SK-N-SH (cell line): ENCODE results near the gene TOX2. TPM values are rescaled to one million over a fixed set of nuclear protein-coding genes. Genes with fewer than 3 reads are reported as not detected.

Experiments used
- CTCF ChIA-PET: fragments of 300-600, 350-600 bp; formaldehyde crosslinking; extraction: SDS; loops from one replicate; lab custom pipeline; 2021; lab: Yijun Ruan, JAX
- POLR2A ChIA-PET: fragments of 350-600 bp; sonication (Branson Sonifier 250); formaldehyde crosslinking; extraction: SDS; loops from one replicate; lab custom pipeline; 2020; ENCODE audit warnings: antibody characterized with exemption, inconsistent platforms; lab: Yijun Ruan, JAX
- DNase-seq: peaks from one replicate; pipeline ENCODE4 v3.0.0; 2012
- H2AFZ ChIP-seq: fragments of 200-600 bp; sonication (generic); 2 replicates; pipeline ENCODE4 v1.8.1; 2016; ENCODE audit warnings: antibody characterized with exemption, mild to moderate bottlenecking, low read depth
- H3F3A ChIP-seq: fragments of 200-600 bp; sonication (generic); replicated peaks from 2 replicates; pipeline ENCODE3; 2016; ENCODE audit warnings: antibody characterized with exemption, mild to moderate bottlenecking; ENCODE audit not compliant: insufficient read depth
- H3K27ac ChIP-seq, 2 experiments: fragments of 200-500 bp in 1 of 2; fragments of 200-600 bp in 1 of 2; sonication (Bioruptor generic) in 1 of 2; sonication (generic), shearing (Covaris generic) in 1 of 2; 2 replicates each; pipeline versions ENCODE4 v1.5.1 to v1.6.1; 2014 to 2016; ENCODE audit warnings: low read depth in 2 of 2, inconsistent platforms in 1 of 2, low read length in 1 of 2, mild to moderate bottlenecking in 1 of 2, mixed read lengths in 1 of 2
- H3K27me3 ChIP-seq: fragments of 200-600 bp; sonication (generic), shearing (Covaris generic); 2 replicates; pipeline ENCODE4 v1.6.1; 2016; ENCODE audit warnings: mixed run types; ENCODE audit not compliant: insufficient read depth
- H3K36me3 ChIP-seq, 2 experiments: fragments of 200-500 bp in 1 of 2; fragments of 200-600 bp in 1 of 2; sonication (Bioruptor generic) in 1 of 2; sonication (generic) in 1 of 2; replicated peaks in 1 of 2; 2 replicates each; pipeline versions ENCODE3 to v1.5.1; 2014 to 2016; ENCODE audit warnings: low read length in 1 of 2, mild to moderate bottlenecking in 1 of 2; ENCODE audit not compliant: insufficient read depth in 2 of 2, control insufficient read depth in 1 of 2
- H3K4me1 ChIP-seq, 2 experiments: fragments of 200-500 bp in 1 of 2; fragments of 200-600 bp in 1 of 2; sonication (Bioruptor generic) in 1 of 2; sonication (generic), shearing (Covaris generic) in 1 of 2; 2 replicates each; pipeline versions ENCODE4 v1.5.1 to v1.6.1; 2014 to 2016; ENCODE audit warnings: low read depth in 1 of 2, low read length in 1 of 2, mixed run types in 1 of 2; ENCODE audit not compliant: insufficient read depth in 2 of 2, control insufficient read depth in 1 of 2
- H3K4me2 ChIP-seq: fragments of 200-600 bp; sonication (generic), shearing (Covaris generic); 2 replicates; pipeline ENCODE4 v1.6.1; 2017; ENCODE audit warnings: mixed run types
- H3K4me3 ChIP-seq, 2 experiments: fragments of 200-500 bp in 1 of 2; fragments of 200-600 bp in 1 of 2; sonication (Bioruptor generic) in 1 of 2; sonication (generic), shearing (Covaris generic) in 1 of 2; 2 replicates each; pipeline versions ENCODE4 v1.5.1 to v1.8.1; 2014 to 2016; ENCODE audit warnings: low read depth in 2 of 2, inconsistent platforms in 1 of 2, low read length in 1 of 2, mild to moderate bottlenecking in 1 of 2, mixed read lengths in 1 of 2, moderate library complexity in 1 of 2
- H3K79me2 ChIP-seq: fragments of 200-600 bp; sonication (generic); 2 replicates; pipeline ENCODE4 v1.8.1; 2017; ENCODE audit warnings: mild to moderate bottlenecking; ENCODE audit not compliant: insufficient read depth
- H3K9ac ChIP-seq: fragments of 200-600 bp; sonication (generic); 2 replicates; pipeline ENCODE4 v1.6.1; 2017; ENCODE audit warnings: mixed run types
- H3K9me2 ChIP-seq: fragments of 200-600 bp; sonication (generic); 2 replicates; pipeline ENCODE4 v1.6.1; 2017; ENCODE audit warnings: mixed run types
- H3K9me3 ChIP-seq: fragments of 200-600 bp; sonication (generic); 2 replicates; pipeline ENCODE4 v1.6.1; 2017; ENCODE audit warnings: mixed run types, mild to moderate bottlenecking, moderate library complexity
- H4K20me1 ChIP-seq: fragments of 200-600 bp; sonication (generic); 2 replicates; pipeline ENCODE4 v1.6.1; 2017; ENCODE audit warnings: mild to moderate bottlenecking, mixed run types; ENCODE audit not compliant: insufficient read depth
- EP300 ChIP-seq, 2 experiments: IDR thresholded peaks; 2 replicates each; pipeline versions ENCODE4 v1.4.0 to v1.6.1; 2012; ENCODE audit warnings: borderline replicate concordance in 1 of 2, low read depth in 1 of 2, low read length in 1 of 2
- EZH2phosphoT487 ChIP-seq: fragments of 200-600 bp; sonication (generic); IDR thresholded peaks from 2 replicates; pipeline ENCODE4 v1.6.1; 2017; ENCODE audit warnings: low read depth, mixed run types, mild to moderate bottlenecking, antibody characterized with exemption, moderate library complexity, borderline replicate concordance
- GABPA ChIP-seq: IDR thresholded peaks from 2 replicates; pipeline ENCODE4 v1.4.0; 2012; ENCODE audit warnings: low read depth, mild to moderate bottlenecking
- JUND ChIP-seq: IDR thresholded peaks from 2 replicates; pipeline ENCODE4 v1.4.0; 2012
- MXI1 ChIP-seq: IDR thresholded peaks from 2 replicates; pipeline ENCODE4 v1.6.1; 2012; ENCODE audit warnings: mild to moderate bottlenecking, low read depth, low read length, improper control_type of control experiment
- NFIC ChIP-seq: IDR thresholded peaks from 2 replicates; pipeline ENCODE4 v1.4.0; 2012; ENCODE audit warnings: borderline replicate concordance
- NRF1 ChIP-seq: IDR thresholded peaks from 2 replicates; pipeline ENCODE4 v1.6.1; 2012; ENCODE audit warnings: low read depth, mild to moderate bottlenecking, low read length
- RAD21 ChIP-seq: IDR thresholded peaks from 2 replicates; pipeline ENCODE4 v1.6.1; 2012; ENCODE audit warnings: mild to moderate bottlenecking, low read length
- RCOR1 ChIP-seq: fragments of 150-350 bp; IDR thresholded peaks from 2 replicates; pipeline ENCODE4 v1.6.1; 2017; ENCODE audit warnings: antibody characterized with exemption, low read length
- RFX5 ChIP-seq: IDR thresholded peaks from 2 replicates; pipeline ENCODE4 v1.6.1; 2012; ENCODE audit warnings: mild to moderate bottlenecking, improper control_type of control experiment, low read length
- RXRA ChIP-seq: IDR thresholded peaks from 2 replicates; pipeline ENCODE4 v1.4.0; 2012; ENCODE audit warnings: low read depth, mild to moderate bottlenecking, borderline replicate concordance
- SMC3 ChIP-seq: IDR thresholded peaks from 2 replicates; pipeline ENCODE4 v1.6.1; 2012; ENCODE audit warnings: low read depth, low read length, improper control_type of control experiment
- TCF12 ChIP-seq: IDR thresholded peaks from 2 replicates; pipeline ENCODE4 v1.4.0; 2012
- TEAD4 ChIP-seq: IDR thresholded peaks from 2 replicates; pipeline ENCODE4 v1.4.0; 2012; ENCODE audit warnings: mild to moderate bottlenecking, borderline replicate concordance; ENCODE audit not compliant: insufficient read depth
- YY1 ChIP-seq: IDR thresholded peaks from 2 replicates; pipeline ENCODE4 v1.4.0; 2012; ENCODE audit warnings: low read depth, mild to moderate bottlenecking
- WGBS: methylation state at CpG from one replicate; pipeline ENCODE4 v1.1.6; 2017; ENCODE audit warnings: low lambda C conversion rate; 5-methylcytosine and 5-hydroxymethylcytosine counted together
- polyA plus RNA-seq, 3 experiments: library from polyadenylated mRNA; depleted of rRNA; stranded (reverse); fragments of >200 nt; gene quantifications; 2 replicates each; pipeline ENCODE4 v1.2.3, GENCODE V29; 2012
- TF ChIP-seq, protein P1 (sequence below): fragments of 150-350 bp; IDR thresholded peaks from 2 replicates; pipeline ENCODE4 v1.6.1; 2017; ENCODE audit warnings: antibody characterized with exemption, low read length, low read depth, borderline replicate concordance
- TF ChIP-seq, protein P2 (sequence below): fragments of 150-350 bp; IDR thresholded peaks from 2 replicates; pipeline ENCODE4 v1.6.1; 2016; ENCODE audit warnings: mild to moderate bottlenecking, low read depth, low read length
- TF ChIP-seq, protein P3 (sequence below): IDR thresholded peaks from 2 replicates; pipeline ENCODE4 v1.4.0; 2012; ENCODE audit warnings: low read depth
- TF ChIP-seq, protein P4 (sequence below): IDR thresholded peaks from 2 replicates; pipeline ENCODE4 v1.4.0; 2012; ENCODE audit warnings: low read depth, borderline replicate concordance

The TOX2 gene
- polyA plus RNA-seq, 1 of the 3 experiments (the other 2 are of a cell fraction): 15.4 TPM

DNA sequence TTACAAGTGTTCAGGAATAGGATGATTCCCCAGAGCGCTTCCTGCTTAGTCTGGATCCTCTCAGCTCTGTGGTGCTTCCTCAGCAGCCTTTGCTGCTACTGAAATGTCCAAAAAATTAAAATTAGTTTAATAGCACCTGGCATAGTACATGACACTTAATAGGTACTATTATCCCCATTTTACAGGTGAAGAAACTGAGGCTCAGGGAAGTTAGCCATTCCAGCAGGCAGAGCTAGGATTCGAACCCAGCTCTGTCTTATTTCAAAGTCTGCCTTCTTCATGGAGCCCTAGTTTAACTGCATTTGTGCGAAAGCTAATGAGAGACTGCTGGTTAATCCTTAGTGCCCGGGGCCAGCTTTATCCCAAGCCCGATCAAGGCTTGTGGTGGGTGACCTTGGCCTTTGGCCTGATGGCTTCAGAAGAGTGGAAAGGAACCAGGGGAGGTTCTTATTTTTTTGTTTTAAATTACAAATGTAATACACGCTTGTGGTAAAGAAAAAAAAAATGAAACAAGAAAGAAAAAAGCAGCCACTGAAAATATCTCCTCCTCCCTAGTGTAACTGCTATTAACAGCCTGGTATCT is 30.1 kb downstream of the TOX2 start:
- H3F3A ChIP-seq: peaks cover 7% of the 10 kb centered on the region
- no peak for DNase-seq
- WGBS: 95% methylated on average over 6 of the region's 6 CpGs
- no peaks in the 10 kb centered on the region for H3K79me2 ChIP-seq
- no peak overlapping the region for H3K4me2 ChIP-seq
- H3K27me3 ChIP-seq: no peaks in the 10 kb centered on the region
- TF ChIP-seq EZH2phosphoT487 (no peak), RCOR1 (0 out of 2 replicates have a peak, but pooled peaks have one; percentile 26), RFX5 (no peak), EP300 (IDR thresholded peaks at IDR 0.05; ENCODE audit: borderline replicate concordance in 1 of 2, low read depth in 1 of 2, low read length in 1 of 2) (no peak), NFIC (no peak), MXI1 (no peak), JUND (no peak)
- TF ChIP-seq, protein P1, sequence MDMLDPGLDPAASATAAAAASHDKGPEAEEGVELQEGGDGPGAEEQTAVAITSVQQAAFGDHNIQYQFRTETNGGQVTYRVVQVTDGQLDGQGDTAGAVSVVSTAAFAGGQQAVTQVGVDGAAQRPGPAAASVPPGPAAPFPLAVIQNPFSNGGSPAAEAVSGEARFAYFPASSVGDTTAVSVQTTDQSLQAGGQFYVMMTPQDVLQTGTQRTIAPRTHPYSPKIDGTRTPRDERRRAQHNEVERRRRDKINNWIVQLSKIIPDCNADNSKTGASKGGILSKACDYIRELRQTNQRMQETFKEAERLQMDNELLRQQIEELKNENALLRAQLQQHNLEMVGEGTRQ: no peak
- TF ChIP-seq, all 33 proteins: peak for 1
- Histone ChIP-seq H3K36me3 (no peaks in the 10 kb centered on the region), H3K4me3 (no peak overlapping the region), H3K4me1 (peaks cover 26 to 35% of the 10 kb centered on the region in 2 experiments; a peak in 2 of 4 replicates), H4K20me1 (no peaks in the 10 kb centered on the region), H3K9ac (no peak overlapping the region), H3K9me3 (no peaks in the 10 kb centered on the region), H2AFZ (no peak overlapping the region), H3K27ac (no peak overlapping the region), H3K9me2 (no peaks in the 10 kb centered on the region)
- CTCF ChIA-PET: interaction anchor here (1.2 to 1.3 kb wide), 2 partner anchors 73 to 136 kb away, joined by 3 to 6 read pairs; no protein-coding TSS in a partner anchor
- POLR2A ChIA-PET: no interaction called here

DNA sequence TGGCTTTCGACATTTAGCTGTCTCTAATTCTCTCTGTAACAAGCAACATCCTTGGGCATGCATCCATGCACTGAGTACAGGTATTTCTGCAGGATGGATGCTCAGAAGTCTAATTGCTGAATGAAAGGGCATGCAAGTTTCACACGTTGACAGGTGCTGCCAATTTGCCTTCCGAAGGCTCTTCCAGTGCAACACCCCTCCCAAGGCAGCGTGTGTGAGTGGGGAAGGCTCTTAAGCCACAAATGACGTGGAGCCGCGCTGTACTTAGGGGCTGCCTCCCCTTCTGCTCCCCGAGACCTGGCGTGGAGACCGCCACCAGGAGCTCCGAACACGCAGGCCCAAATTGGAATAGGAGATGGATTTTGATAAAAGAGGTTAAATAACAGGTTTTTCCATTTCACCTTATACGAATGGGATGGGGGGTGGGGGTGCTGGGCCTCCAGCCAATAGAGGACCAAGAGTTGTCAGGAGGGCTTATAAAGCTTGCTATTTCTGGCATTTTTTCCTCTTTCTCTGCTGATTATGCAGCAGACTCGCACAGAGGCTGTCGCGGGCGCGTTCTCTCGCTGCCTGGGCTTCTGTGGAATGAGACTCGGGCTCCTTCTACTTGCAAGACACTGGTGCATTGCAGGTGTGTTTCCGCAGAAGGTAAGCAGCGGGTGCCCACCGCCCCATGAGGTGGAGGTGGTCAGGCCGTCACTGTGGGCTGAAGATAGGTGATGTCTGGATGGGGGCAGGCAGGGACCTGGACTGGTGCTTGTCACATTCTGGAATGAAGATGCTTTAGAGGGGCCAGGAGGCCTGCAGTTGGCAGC is 30.9 kb downstream of the TOX2 start:
- CTCF ChIA-PET: interaction anchor here (1.2 kb wide), 1 partner anchor 72 kb away, joined by 6 read pairs; no protein-coding TSS in a partner anchor
- TF ChIP-seq, protein P2, sequence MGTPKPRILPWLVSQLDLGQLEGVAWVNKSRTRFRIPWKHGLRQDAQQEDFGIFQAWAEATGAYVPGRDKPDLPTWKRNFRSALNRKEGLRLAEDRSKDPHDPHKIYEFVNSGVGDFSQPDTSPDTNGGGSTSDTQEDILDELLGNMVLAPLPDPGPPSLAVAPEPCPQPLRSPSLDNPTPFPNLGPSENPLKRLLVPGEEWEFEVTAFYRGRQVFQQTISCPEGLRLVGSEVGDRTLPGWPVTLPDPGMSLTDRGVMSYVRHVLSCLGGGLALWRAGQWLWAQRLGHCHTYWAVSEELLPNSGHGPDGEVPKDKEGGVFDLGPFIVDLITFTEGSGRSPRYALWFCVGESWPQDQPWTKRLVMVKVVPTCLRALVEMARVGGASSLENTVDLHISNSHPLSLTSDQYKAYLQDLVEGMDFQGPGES: no peak
- TF ChIP-seq RXRA (no peak), TEAD4 (no peak), YY1 (no peak), MXI1 (no peak), NFIC (no peak), SMC3 (no peak), RAD21 (no peak), TCF12 (no peak), NRF1 (no peak), EZH2phosphoT487 (no peak), GABPA (no peak)
- TF ChIP-seq, protein P3, sequence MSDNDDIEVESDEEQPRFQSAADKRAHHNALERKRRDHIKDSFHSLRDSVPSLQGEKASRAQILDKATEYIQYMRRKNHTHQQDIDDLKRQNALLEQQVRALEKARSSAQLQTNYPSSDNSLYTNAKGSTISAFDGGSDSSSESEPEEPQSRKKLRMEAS: no peak
- TF ChIP-seq, protein P4, sequence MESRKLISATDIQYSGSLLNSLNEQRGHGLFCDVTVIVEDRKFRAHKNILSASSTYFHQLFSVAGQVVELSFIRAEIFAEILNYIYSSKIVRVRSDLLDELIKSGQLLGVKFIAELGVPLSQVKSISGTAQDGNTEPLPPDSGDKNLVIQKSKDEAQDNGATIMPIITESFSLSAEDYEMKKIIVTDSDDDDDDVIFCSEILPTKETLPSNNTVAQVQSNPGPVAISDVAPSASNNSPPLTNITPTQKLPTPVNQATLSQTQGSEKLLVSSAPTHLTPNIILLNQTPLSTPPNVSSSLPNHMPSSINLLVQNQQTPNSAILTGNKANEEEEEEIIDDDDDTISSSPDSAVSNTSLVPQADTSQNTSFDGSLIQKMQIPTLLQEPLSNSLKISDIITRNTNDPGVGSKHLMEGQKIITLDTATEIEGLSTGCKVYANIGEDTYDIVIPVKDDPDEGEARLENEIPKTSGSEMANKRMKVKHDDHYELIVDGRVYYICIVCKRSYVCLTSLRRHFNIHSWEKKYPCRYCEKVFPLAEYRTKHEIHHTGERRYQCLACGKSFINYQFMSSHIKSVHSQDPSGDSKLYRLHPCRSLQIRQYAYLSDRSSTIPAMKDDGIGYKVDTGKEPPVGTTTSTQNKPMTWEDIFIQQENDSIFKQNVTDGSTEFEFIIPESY: no peak
- H3K9me3 ChIP-seq: no peaks in the 10 kb centered on the region
- no peak overlapping the region for H2AFZ ChIP-seq
- POLR2A ChIA-PET: no interaction called here
- peaks cover 10% of the 10 kb centered on the region for H3F3A ChIP-seq
- no peak for DNase-seq
- H3K4me2 ChIP-seq: no peak overlapping the region
- no peaks in the 10 kb centered on the region for H4K20me1 ChIP-seq
- H3K27me3 ChIP-seq: no peaks in the 10 kb centered on the region
- WGBS: 94% methylated on average over 21 of the region's 24 CpGs
- no peaks in the 10 kb centered on the region for H3K79me2 ChIP-seq
- H3K4me3 ChIP-seq: no peak overlapping the region
- no peaks in the 10 kb centered on the region for H3K36me3 ChIP-seq
- peaks cover 33 to 36% of the 10 kb centered on the region in 2 experiments; a peak in 2 of 4 replicates for H3K4me1 ChIP-seq
- H3K9me2 ChIP-seq: no peaks in the 10 kb centered on the region
- H3K9ac ChIP-seq: no peak overlapping the region
- H3K27ac ChIP-seq: no peak overlapping the region
